Fibroblast of the aortic adventitia (primary cell): ENCODE measurements around the gene FRMPD4. TPM values are rescaled to one million over a fixed set of nuclear protein-coding genes. Genes with fewer than 3 reads are reported as not detected.

Source experiments
- DNase-seq: peaks from one replicate; pipeline ENCODE4 v3.0.0-alpha.2; 2010; ENCODE audit warnings: low read depth
- H3K4me3 ChIP-seq: 2 replicates; pipeline ENCODE4 v1.5.1; 2011; ENCODE audit warnings: low read depth, mild to moderate bottlenecking, control low read depth, low read length, moderate library complexity
- total RNA-seq: library from RNA; depleted of rRNA; stranded (reverse); fragments of >200 nt; gene quantifications from 2 replicates; pipeline ENCODE4 v1.2.3, GENCODE V29; 2012; ENCODE audit warnings: low replicate concordance
- TF ChIP-seq, protein P1 (sequence below): IDR thresholded peaks from 2 replicates; pipeline ENCODE4 v1.5.1; 2011; ENCODE audit warnings: mild to moderate bottlenecking, low read length, control low read depth, inconsistent platforms; ENCODE audit not compliant: insufficient read depth

Gene FRMPD4
- total RNA-seq, 1 donor: 5.0 TPM

DNA sequence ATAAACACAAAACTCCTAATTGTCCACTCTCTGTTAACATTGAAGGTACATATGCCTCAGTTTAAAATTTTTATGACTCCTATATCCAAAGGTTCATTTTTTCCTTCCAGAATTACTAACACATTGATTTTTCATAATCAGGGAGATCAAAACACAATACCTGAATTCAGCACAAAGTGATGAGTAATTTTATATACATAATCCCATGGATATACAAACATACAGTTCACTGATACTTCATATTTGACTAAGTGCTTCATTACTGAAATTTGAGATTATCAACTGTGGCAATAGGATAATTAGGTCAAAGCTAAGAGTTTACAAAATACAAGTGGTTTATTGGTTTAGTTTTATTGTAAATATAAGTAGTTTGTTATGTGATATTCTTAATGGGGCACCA, 476.8 kb downstream of the FRMPD4 start:
- no peak overlapping the region for H3K4me3 ChIP-seq
- TF ChIP-seq, protein P1, sequence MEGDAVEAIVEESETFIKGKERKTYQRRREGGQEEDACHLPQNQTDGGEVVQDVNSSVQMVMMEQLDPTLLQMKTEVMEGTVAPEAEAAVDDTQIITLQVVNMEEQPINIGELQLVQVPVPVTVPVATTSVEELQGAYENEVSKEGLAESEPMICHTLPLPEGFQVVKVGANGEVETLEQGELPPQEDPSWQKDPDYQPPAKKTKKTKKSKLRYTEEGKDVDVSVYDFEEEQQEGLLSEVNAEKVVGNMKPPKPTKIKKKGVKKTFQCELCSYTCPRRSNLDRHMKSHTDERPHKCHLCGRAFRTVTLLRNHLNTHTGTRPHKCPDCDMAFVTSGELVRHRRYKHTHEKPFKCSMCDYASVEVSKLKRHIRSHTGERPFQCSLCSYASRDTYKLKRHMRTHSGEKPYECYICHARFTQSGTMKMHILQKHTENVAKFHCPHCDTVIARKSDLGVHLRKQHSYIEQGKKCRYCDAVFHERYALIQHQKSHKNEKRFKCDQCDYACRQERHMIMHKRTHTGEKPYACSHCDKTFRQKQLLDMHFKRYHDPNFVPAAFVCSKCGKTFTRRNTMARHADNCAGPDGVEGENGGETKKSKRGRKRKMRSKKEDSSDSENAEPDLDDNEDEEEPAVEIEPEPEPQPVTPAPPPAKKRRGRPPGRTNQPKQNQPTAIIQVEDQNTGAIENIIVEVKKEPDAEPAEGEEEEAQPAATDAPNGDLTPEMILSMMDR: no peak
- DNase-seq: no peak

DNA sequence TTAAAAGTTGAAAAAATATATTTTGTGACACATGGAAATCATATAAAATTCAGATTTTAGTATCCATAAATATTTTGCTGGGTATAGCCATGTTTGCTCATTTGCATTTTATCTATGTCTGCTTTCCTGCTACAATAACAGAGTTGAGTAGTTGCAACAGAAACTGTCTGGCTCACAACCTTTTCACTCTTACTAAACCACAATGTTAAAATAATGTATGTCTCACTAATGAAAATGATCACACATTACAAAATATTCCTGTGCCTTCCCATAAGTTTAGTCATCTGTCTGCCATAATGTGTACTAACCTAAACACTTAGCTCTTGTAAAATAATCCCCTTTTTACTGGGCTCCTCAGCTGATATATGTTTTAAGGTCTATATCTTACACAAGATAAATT, 479.0 kb downstream of the FRMPD4 start:
- no peak for DNase-seq
- TF ChIP-seq, protein P1: no peak

DNA sequence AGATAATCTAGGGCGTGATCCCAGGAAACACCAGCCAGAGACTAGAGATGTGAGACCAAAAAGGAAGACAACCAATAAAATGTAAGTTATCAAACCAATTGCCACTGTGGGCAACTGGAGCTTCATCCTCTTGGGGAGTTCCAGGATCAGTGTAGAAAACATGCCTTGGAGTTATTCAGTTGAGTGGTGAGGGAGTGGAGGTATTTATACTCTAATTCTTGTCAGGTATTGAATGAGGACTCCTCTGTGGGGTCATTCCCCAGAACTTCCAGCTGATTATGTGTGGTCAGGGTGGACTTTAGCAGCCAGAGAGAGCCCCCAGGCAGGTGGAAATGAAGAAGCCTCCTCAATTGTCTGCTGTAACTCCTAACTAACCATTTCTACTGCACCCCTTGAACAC, 509.0 kb downstream of the FRMPD4 start:
- TF ChIP-seq, protein P1: no peak
- DNase-seq: no peak
- no peak overlapping the region for H3K4me3 ChIP-seq

More for the DNA sequence above, 479.0 kb downstream of the FRMPD4 start:
- no peak overlapping the region for H3K4me3 ChIP-seq

DNA sequence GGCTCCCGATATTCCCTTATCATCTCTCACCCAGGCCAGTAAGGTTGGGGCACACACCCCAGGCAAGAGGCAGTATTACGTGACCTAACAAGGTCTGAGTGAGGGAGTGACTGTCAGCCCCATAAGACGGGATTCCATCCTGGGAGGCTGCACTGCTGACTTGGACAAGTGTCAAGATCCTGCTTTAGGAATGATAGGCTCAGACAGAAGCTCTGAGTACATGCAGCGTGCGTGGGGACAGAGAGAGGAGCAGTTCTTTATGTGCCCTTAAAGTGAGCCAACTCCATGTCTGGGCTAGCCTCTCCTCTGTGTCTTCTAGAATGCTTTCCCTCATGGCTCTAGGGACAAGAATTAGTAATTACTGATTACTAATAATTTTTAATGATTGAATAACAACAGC, 510.7 kb downstream of the FRMPD4 start:
- no peak for DNase-seq
- TF ChIP-seq, protein P1: no peak
- H3K4me3 ChIP-seq: no peak overlapping the region

DNA sequence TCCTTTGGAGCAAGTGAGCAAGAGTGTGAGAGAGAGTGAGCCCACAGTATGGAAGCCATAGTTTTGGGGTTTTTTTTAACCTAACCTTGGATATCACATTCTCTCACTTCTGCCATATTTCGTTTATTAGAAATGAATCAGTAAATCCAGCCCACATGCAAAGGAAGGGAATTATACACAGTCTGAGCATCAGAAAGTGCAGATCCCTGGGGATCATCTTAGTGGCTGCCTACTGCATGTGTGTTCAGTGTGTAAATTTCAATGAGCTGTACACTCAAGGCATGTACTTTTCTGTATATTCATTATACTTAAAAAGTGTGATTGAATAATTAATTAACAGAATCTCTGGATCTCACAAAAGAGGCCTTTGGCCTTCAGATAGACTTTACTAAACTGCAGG, 519.2 kb downstream of the FRMPD4 start:
- DNase-seq: no peak
- H3K4me3 ChIP-seq: no peak overlapping the region
- TF ChIP-seq, protein P1: no peak

DNA sequence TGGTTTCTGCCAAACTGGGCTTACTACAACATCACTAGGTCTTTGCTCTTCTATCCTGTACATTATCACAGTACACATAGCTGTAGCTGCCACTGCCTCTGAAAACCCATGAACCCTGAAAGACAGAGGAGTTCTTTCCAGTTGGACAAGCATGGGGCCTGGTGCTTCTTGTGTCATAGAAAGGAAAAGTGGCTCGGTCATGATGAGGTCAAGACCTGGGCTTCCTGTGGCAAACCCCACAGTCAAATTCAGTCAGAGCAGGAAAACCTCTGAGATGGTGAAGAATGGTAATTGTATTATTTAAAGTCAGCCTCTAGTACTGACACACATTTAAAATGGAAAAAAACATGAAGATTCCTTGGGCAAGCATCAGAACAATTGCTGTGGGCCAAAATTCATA, 519.6 kb downstream of the FRMPD4 start:
- no peak for DNase-seq
- H3K4me3 ChIP-seq: no peak overlapping the region
- TF ChIP-seq, protein P1: no peak

DNA sequence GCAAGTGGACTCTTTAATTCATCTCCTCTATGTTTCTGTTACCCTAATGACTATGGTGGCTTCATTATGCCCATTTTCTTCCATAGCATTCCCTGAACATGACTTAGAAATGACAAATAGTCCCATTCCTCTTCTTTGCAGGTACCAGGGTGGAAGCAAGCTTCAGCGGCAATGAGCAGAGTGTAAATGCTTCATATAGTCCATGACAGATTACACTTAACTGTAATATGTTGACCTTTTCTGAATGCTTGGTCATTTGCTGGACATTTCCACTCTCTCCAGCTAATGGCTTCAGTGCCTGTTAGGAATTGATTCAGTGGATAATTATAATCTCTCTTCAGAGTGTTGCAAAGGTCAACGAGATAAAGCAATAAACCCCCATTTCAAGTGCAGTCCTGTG, 523.2 kb downstream of the FRMPD4 start:
- DNase-seq: no peak
- TF ChIP-seq, protein P1: no peak

More for the DNA sequence above, 523.2 kb downstream of the FRMPD4 start:
- H3K4me3 ChIP-seq: no peak overlapping the region
